ENCODE data around the gene TMPRSS6. TPM values are rescaled to one million over a fixed set of nuclear protein-coding genes. Genes with fewer than 3 reads are reported as not detected.

The TMPRSS6 gene
- total RNA-seq, 1 donor from 2014 or later = not detected

GRCh38 chr22:37088750-37089408 lies 20.6 kb downstream of the TMPRSS6 start:
- no peak for DNase-seq (ENCODE audit: low read depth)
- no peak for TF ChIP-seq CTCF (IDR thresholded peaks at IDR 0.05; ENCODE audit: insufficient read depth, low read length, poor library complexity, severe bottlenecking)
- H3K27me3 ChIP-seq (ENCODE audit: control insufficient read depth, insufficient read depth, low read length) = peaks cover 7% of the 10 kb centered on the region
- H3K36me3 ChIP-seq (ENCODE audit: control insufficient read depth, insufficient read depth, low read length) = no peaks in the 10 kb centered on the region
- H3K4me3 ChIP-seq (ENCODE audit: low read depth, low read length) = no peak overlapping the region

GRCh38 chr22:37088108-37088605 lies 21.4 kb downstream of the TMPRSS6 start:
- Histone ChIP-seq H3K4me3 (ENCODE audit: low read depth, low read length) (no peak overlapping the region), H3K27me3 (ENCODE audit: control insufficient read depth, insufficient read depth, low read length) (peaks cover 7% of the 10 kb centered on the region), H3K36me3 (ENCODE audit: control insufficient read depth, insufficient read depth, low read length) (no peaks in the 10 kb centered on the region)
- DNase-seq (ENCODE audit: low read depth) = no peak
- TF ChIP-seq CTCF (IDR thresholded peaks at IDR 0.05; ENCODE audit: insufficient read depth, low read length, poor library complexity, severe bottlenecking) = no peak

- peaks cover 7% of the 10 kb centered on the region for H3K27me3 ChIP-seq (ENCODE audit: control insufficient read depth, insufficient read depth, low read length)
- H3K4me3 ChIP-seq (ENCODE audit: low read depth, low read length) = no peak overlapping the region
- no peak for TF ChIP-seq CTCF (IDR thresholded peaks at IDR 0.05; ENCODE audit: insufficient read depth, low read length, poor library complexity, severe bottlenecking)
Measured at GRCh38 chr22:37086184-37086583, 23.3 kb downstream of the TMPRSS6 start.

GRCh38 chr22:37084385-37084784 lies 25.1 kb downstream of the TMPRSS6 start:
- H3K27me3 ChIP-seq (ENCODE audit: control insufficient read depth, insufficient read depth, low read length) = peaks cover 9% of the 10 kb centered on the region
- no peak for DNase-seq (ENCODE audit: low read depth)
- TF ChIP-seq CTCF (IDR thresholded peaks at IDR 0.05; ENCODE audit: insufficient read depth, low read length, poor library complexity, severe bottlenecking) = no peak
- no peaks in the 10 kb centered on the region for H3K36me3 ChIP-seq (ENCODE audit: control insufficient read depth, insufficient read depth, low read length)
- H3K4me3 ChIP-seq (ENCODE audit: low read depth, low read length) = no peak overlapping the region

More at GRCh38 chr22:37086184-37086583, 23.3 kb downstream of the TMPRSS6 start:
- no peak for DNase-seq (ENCODE audit: low read depth)
- H3K36me3 ChIP-seq (ENCODE audit: control insufficient read depth, insufficient read depth, low read length) = no peaks in the 10 kb centered on the region

- no peak for TF ChIP-seq CTCF (IDR thresholded peaks at IDR 0.05; ENCODE audit: insufficient read depth, low read length, poor library complexity, severe bottlenecking)
- no peaks in the 10 kb centered on the region for H3K36me3 ChIP-seq (ENCODE audit: control insufficient read depth, insufficient read depth, low read length)
Measured at GRCh38 chr22:37083914-37084313, 25.6 kb downstream of the TMPRSS6 start.

More at GRCh38 chr22:37083914-37084313, 25.6 kb downstream of the TMPRSS6 start:
- H3K27me3 ChIP-seq (ENCODE audit: control insufficient read depth, insufficient read depth, low read length) = peaks cover 9% of the 10 kb centered on the region
- DNase-seq (ENCODE audit: low read depth) = no peak
- no peak overlapping the region for H3K4me3 ChIP-seq (ENCODE audit: low read depth, low read length)

Measured in kidney epithelial cell (primary cell).